ENCODE results near the gene UBE2G1. TPM values are rescaled to one million over a fixed set of nuclear protein-coding genes. Genes with fewer than 3 reads are reported as not detected.

UBE2G1 gene
- total and polyA plus RNA-seq, 2 of the 8 experiments (the other 6 are each of a cell fraction or from before 2014, with no cell fraction given), result 73.9 to 170 TPM

- 68% methylated on average over 6 of the region's 6 CpGs; no CpG with 5 or more reads in 1 of the 2 experiments for WGBS, 2 experiments (ENCODE audit: extremely low coverage in 1 of 2, insufficient coverage in 1 of 2, insufficient read length in 1 of 2, insufficient replicate concordance in 2 of 2, low coverage in 1 of 2, low lambda C conversion rate in 2 of 2, missing lambda C conversion rate in 1 of 2)
- H3K79me1 ChIP-seq (ENCODE audit: low read depth, low read length), result peaks cover 3% of the 10 kb centered on the region; the same call in 1 of the 2 replicates
- TF ChIP-seq, protein P1, sequence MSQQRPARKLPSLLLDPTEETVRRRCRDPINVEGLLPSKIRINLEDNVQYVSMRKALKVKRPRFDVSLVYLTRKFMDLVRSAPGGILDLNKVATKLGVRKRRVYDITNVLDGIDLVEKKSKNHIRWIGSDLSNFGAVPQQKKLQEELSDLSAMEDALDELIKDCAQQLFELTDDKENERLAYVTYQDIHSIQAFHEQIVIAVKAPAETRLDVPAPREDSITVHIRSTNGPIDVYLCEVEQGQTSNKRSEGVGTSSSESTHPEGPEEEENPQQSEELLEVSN (IDR thresholded peaks at IDR 0.05), result no peak
- peak; percentile 86 for TF ChIP-seq POLR2AphosphoS5 (IDR thresholded peaks at IDR 0.05; ENCODE audit: low read depth, low read length)
- no peak for TF ChIP-seq SP1 (IDR thresholded peaks at IDR 0.05; ENCODE audit: low read depth, low read length)
- FAIRE-seq, result peak; percentile 36
- ChIA-PET CTCF (ENCODE audit: partially characterized antibody) (interaction anchor here (0.6 to 1.8 kb wide), 9 partner anchors 12 to 116 kb away, joined by 3 to 5 read pairs (median 3); no protein-coding TSS in a partner anchor), POLR2A (ENCODE audit: partially characterized antibody) (interaction anchor here (0.5 to 2.2 kb wide), 6 partner anchors 9 to 68 kb away, joined by 3 to 10 read pairs (median 4); no protein-coding TSS in a partner anchor)
- H4K91ac ChIP-seq (replicated peaks; ENCODE audit: insufficient read length, low read length), result no peak overlapping the region
- H3K14ac ChIP-seq (ENCODE audit: insufficient read length), result no peak overlapping the region
- no peak overlapping the region for H3K4ac ChIP-seq (replicated peaks; ENCODE audit: insufficient read length, low read depth, low read length)
- H2BK15ac ChIP-seq (ENCODE audit: low read length), result no peak overlapping the region
- H2BK20ac ChIP-seq (ENCODE audit: low read length), result no peak overlapping the region
- no peak overlapping the region for H3K4me3 ChIP-seq (ENCODE audit: extremely low read depth in 1 of 4, insufficient read depth in 2 of 4, low read depth in 3 of 4, low read length in 4 of 4)
- no peak for DNase-seq (ENCODE audit: low read depth in 1 of 2, low spot score in 2 of 2)
- H2BK5ac ChIP-seq (ENCODE audit: low read depth, low read length), result no peak overlapping the region
- no peaks in the 10 kb centered on the region for H3K23me2 ChIP-seq (ENCODE audit: low read depth, low read length)
- H2AK5ac ChIP-seq (ENCODE audit: low read depth, low read length), result no peak overlapping the region
- H3K9me3 ChIP-seq (ENCODE audit: insufficient read depth in 2 of 2, low read depth in 1 of 2, low read length in 1 of 2), result no peaks in the 10 kb centered on the region
- H3K27me3 ChIP-seq (replicated peaks in 1 of 4; ENCODE audit: control insufficient read depth in 3 of 4, extremely low read depth in 1 of 4, insufficient read depth in 3 of 4, low read length in 3 of 4), result no peaks in the 10 kb centered on the region; a peak in 1 of 7 replicates
- no peak overlapping the region for H4K8ac ChIP-seq (ENCODE audit: extremely low read depth, insufficient read depth, low read length)
- no peak overlapping the region for H2BK12ac ChIP-seq (ENCODE audit: low read depth, low read length)
- H3K36me3 ChIP-seq (ENCODE audit: control insufficient read depth in 2 of 4, insufficient read depth in 4 of 4, low read length in 3 of 4), result peaks cover 0 to 11% (median 2%) of the 10 kb centered on the region in 4 experiments; a peak in 4 of 8 replicates
- no peak overlapping the region for H3K9ac ChIP-seq (replicated peaks in 1 of 4; ENCODE audit: extremely low read depth in 1 of 4, low read depth in 3 of 4, low read length in 3 of 4)
- peaks cover 24 to 100% of the 10 kb centered on the region in 2 experiments for H3K79me2 ChIP-seq (ENCODE audit: control insufficient read depth in 1 of 2, insufficient read depth in 2 of 2, low read length in 2 of 2)
- H3K4me1 ChIP-seq (replicated peaks in 1 of 4; ENCODE audit: control insufficient read depth in 3 of 4, insufficient read depth in 4 of 4, low read length in 3 of 4), result peaks cover 2 to 8% (median 3%) of the 10 kb centered on the region in 4 experiments; a peak in 5 of 7 replicates
- no peak overlapping the region; a peak in 1 of 4 replicates for H3K4me2 ChIP-seq (ENCODE audit: insufficient read depth in 1 of 2, low read depth in 2 of 2, low read length in 2 of 2)
- no peak overlapping the region for H3K23ac ChIP-seq (ENCODE audit: insufficient read length)
- H3K18ac ChIP-seq (ENCODE audit: extremely low read depth, low read length), result no peak overlapping the region
- H4K5ac ChIP-seq (ENCODE audit: insufficient read length, low read depth, low read length), result no peak overlapping the region
- H4K20me1 ChIP-seq (replicated peaks in 1 of 2; ENCODE audit: control insufficient read depth in 1 of 2, insufficient read depth in 2 of 2, low read length in 2 of 2), result peaks cover 26 to 39% of the 10 kb centered on the region in 2 experiments
- no peak overlapping the region for H2AFZ ChIP-seq (ENCODE audit: low read length)
- no peak overlapping the region for H2BK120ac ChIP-seq (replicated peaks; ENCODE audit: low read depth, low read length)
- H3K56ac ChIP-seq (replicated peaks; ENCODE audit: insufficient read length, low read depth, low read length), result no peak overlapping the region
- no peak overlapping the region for H3K27ac ChIP-seq (ENCODE audit: low read depth, low read length)
Observed at GRCh38 chr17:4332296-4332970, 34.0 kb downstream of the UBE2G1 start.

Measured in H1 (cell line).